Measurements from ENCODE around the gene CNOT3. TPM values are rescaled to one million over a fixed set of nuclear protein-coding genes. Genes with fewer than 3 reads are reported as not detected.

The CNOT3 gene
- total and polyA plus RNA-seq, 2 of the 13 experiments (the other 11 are each of a cell fraction or from before 2014, with no cell fraction given): 4.3 to 5.8 TPM

DNA sequence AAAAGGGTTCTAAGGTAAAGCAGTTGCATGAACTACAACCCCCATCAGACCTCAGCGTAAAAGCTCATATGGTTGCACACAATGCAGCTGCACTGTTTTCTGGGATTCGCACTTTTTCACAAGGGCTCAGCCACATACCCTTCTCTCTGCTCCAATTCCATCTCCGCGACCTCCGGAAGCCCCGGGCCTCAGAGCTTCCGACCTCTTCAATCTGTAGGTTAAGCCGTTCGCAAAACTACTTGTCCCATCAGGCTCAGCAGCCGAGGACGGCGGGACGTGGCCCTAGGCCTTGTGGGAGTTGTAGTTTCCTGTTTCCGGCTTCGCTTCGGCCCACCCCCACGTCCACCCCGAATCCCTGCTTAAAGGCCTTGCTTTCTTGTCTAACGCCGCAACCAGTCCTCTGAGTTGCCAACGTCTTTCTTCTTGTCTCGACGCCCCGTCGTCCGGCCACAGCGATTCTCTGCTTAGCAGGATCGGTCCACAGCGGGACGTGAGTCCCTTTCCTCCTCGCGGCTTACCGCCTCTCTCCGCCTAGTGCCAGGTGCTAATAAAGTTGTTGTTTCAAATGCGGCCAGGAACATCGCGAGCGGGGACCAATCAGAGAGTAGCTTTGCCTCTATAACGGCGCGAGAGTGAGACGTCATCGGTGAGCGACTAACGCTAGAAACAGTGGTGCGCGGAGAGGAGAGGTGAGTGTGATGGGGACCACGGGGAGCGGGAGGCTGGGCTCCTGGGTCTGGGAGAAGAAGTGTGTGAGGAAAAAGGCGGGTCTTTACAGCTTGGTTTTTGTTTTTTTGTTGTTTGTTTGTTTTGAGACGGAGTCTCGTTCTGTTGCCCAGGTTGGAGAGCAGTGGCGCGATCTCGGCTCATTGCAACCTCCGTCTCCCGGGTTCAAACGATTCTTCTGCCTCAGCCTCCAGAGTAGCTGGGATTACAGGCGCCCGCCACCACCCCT, 22.2 kb upstream of the CNOT3 start, which contains the start of the genes PRPF31 and TFPT:
Gene PRPF31, plus strand, starts transcription at position 646 of the 955 bp plus-strand sequence. CDS start 2,525 bp downstream, outside the sequence.
Gene TFPT, minus strand, starts transcription at position 549 of the 955 bp plus-strand sequence. Its CDS starts 388 bp downstream, at position 161.
- peak; percentile 95 for FAIRE-seq
- Histone ChIP-seq H3K9me3 (ENCODE audit: low read length) (no peaks in the 10 kb centered on the region), H2AFZ (ENCODE audit: low read length) (no peak within 1 kb of the TSS), H3K79me2 (ENCODE audit: insufficient read depth, low read length) (peaks cover 22% of the 10 kb centered on the region), H3K4me1 (ENCODE audit: insufficient read depth, low read length) (peaks cover 21% of the 10 kb centered on the region), H3K9ac (ENCODE audit: insufficient read depth, low read depth, low read length) (peak within 1 kb of the TSS; percentile 86), H4K20me1 (ENCODE audit: insufficient read depth, low read length) (no peaks in the 10 kb centered on the region), H3K27ac (ENCODE audit: extremely low read length, insufficient read depth, low read length) (peak within 1 kb of the TSS; percentile 88), H3K4me3 (replicated peaks in 1 of 3; ENCODE audit: insufficient read depth in 1 of 3, low read depth in 2 of 3, low read length in 3 of 3) (peak within 1 kb of the TSS; percentile 77 to 91 (median 82)), H3K27me3 (ENCODE audit: control insufficient read depth in 1 of 2, insufficient read depth in 2 of 2, low read length in 2 of 2) (no peaks in the 10 kb centered on the region; a peak in 1 of 5 replicates), H3K4me2 (ENCODE audit: low read depth, low read length) (peak within 1 kb of the TSS; percentile 79), H3K36me3 (replicated peaks in 1 of 2; ENCODE audit: control insufficient read depth in 1 of 2, insufficient read depth in 2 of 2, low read length in 2 of 2) (peaks cover 8 to 33% of the 10 kb centered on the region in 2 experiments; a peak in 3 of 5 replicates)
- intact Hi-C loops (cut with micrococcal nuclease; ENCODE audit: unreplicated experiment): no loop called here
- ChIA-PET POLR2A (interaction anchor here (1.0 to 2.6 kb wide), 9 partner anchors 13 to 249 kb away, joined by 3 to 38 read pairs (median 6); partner anchors contain the start of genes CNOT3, LENG1, MBOAT7 and NDUFA3), CTCF (ENCODE audit: low intra/inter-chr PET ratio, low total read pairs) (no interaction called here)
- TSS peak; percentile 92 for BruUV-seq (replicated peaks)
- peak; percentile 97 for ATAC-seq
- in situ Hi-C loops (cut with HindIII; ENCODE audit: extremely low pct_ligation_motif_present, low pct_unique_long_range_greater_than_20kb): no loop called here
- DNase-seq (ENCODE audit: low spot score): peak; percentile 96
- 1% methylated on average over 54 of the region's 60 CpGs for WGBS (ENCODE audit: low lambda C conversion rate)
- TF ChIP-seq, protein P1, sequence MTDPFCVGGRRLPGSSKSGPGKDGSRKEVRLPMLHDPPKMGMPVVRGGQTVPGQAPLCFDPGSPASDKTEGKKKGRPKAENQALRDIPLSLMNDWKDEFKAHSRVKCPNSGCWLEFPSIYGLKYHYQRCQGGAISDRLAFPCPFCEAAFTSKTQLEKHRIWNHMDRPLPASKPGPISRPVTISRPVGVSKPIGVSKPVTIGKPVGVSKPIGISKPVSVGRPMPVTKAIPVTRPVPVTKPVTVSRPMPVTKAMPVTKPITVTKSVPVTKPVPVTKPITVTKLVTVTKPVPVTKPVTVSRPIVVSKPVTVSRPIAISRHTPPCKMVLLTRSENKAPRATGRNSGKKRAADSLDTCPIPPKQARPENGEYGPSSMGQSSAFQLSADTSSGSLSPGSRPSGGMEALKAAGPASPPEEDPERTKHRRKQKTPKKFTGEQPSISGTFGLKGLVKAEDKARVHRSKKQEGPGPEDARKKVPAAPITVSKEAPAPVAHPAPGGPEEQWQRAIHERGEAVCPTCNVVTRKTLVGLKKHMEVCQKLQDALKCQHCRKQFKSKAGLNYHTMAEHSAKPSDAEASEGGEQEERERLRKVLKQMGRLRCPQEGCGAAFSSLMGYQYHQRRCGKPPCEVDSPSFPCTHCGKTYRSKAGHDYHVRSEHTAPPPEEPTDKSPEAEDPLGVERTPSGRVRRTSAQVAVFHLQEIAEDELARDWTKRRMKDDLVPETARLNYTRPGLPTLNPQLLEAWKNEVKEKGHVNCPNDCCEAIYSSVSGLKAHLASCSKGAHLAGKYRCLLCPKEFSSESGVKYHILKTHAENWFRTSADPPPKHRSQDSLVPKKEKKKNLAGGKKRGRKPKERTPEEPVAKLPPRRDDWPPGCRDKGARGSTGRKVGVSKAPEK (CRISPR knock-in tag; IDR thresholded peaks at IDR 0.05; ENCODE audit: borderline replicate concordance): no peak
- peak; percentile 92 for TF ChIP-seq GABPB1 (CRISPR knock-in tag; IDR thresholded peaks at IDR 0.05)
- 0 out of 2 replicates have a peak, but pooled peaks have one; percentile 37 for TF ChIP-seq ZNF879 (CRISPR knock-in tag; IDR thresholded peaks at IDR 0.05)
- TF ChIP-seq RXRB (CRISPR knock-in tag; IDR thresholded peaks at IDR 0.05; ENCODE audit: borderline replicate concordance): peak; percentile 70
- TF ChIP-seq KLF9 (CRISPR knock-in tag; IDR thresholded peaks at IDR 0.05; ENCODE audit: low read depth): no peak
- TF ChIP-seq ZNF160 (CRISPR knock-in tag; IDR thresholded peaks at IDR 0.05): no peak
- TF ChIP-seq SPEN (CRISPR knock-in tag; IDR thresholded peaks at IDR 0.05; ENCODE audit: low read depth): peak; percentile 97
- no peak for TF ChIP-seq ZNF496 (CRISPR knock-in tag; IDR thresholded peaks at IDR 0.05; ENCODE audit: insufficient replicate concordance)
- TF ChIP-seq, protein P2, sequence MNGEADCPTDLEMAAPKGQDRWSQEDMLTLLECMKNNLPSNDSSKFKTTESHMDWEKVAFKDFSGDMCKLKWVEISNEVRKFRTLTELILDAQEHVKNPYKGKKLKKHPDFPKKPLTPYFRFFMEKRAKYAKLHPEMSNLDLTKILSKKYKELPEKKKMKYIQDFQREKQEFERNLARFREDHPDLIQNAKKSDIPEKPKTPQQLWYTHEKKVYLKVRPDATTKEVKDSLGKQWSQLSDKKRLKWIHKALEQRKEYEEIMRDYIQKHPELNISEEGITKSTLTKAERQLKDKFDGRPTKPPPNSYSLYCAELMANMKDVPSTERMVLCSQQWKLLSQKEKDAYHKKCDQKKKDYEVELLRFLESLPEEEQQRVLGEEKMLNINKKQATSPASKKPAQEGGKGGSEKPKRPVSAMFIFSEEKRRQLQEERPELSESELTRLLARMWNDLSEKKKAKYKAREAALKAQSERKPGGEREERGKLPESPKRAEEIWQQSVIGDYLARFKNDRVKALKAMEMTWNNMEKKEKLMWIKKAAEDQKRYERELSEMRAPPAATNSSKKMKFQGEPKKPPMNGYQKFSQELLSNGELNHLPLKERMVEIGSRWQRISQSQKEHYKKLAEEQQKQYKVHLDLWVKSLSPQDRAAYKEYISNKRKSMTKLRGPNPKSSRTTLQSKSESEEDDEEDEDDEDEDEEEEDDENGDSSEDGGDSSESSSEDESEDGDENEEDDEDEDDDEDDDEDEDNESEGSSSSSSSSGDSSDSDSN (CRISPR knock-in tag; IDR thresholded peaks at IDR 0.05): peak; percentile 48; the same call in 1 of the 2 replicates
- no peak for TF ChIP-seq MEIS2 (CRISPR knock-in tag; IDR thresholded peaks at IDR 0.05)
- TF ChIP-seq, protein P3, sequence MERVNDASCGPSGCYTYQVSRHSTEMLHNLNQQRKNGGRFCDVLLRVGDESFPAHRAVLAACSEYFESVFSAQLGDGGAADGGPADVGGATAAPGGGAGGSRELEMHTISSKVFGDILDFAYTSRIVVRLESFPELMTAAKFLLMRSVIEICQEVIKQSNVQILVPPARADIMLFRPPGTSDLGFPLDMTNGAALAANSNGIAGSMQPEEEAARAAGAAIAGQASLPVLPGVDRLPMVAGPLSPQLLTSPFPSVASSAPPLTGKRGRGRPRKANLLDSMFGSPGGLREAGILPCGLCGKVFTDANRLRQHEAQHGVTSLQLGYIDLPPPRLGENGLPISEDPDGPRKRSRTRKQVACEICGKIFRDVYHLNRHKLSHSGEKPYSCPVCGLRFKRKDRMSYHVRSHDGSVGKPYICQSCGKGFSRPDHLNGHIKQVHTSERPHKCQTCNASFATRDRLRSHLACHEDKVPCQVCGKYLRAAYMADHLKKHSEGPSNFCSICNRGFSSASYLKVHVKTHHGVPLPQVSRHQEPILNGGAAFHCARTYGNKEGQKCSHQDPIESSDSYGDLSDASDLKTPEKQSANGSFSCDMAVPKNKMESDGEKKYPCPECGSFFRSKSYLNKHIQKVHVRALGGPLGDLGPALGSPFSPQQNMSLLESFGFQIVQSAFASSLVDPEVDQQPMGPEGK (CRISPR knock-in tag; IDR thresholded peaks at IDR 0.05): peak; percentile 67
- TF ChIP-seq ZNF235 (CRISPR knock-in tag; IDR thresholded peaks at IDR 0.05; ENCODE audit: borderline replicate concordance): no peak

Measured in HepG2 (cell line).